AG04450 (cell line): ENCODE results near the gene MDN1. TPM values are rescaled to one million over a fixed set of nuclear protein-coding genes. Genes with fewer than 3 reads are reported as not detected.
A peak's percentile ranks its signal among the peaks of the same experiment; 100 is the strongest.
"Not testable (repeated sequence)": the region's sequence is repeated elsewhere in the genome, so short reads cannot be mapped to it uniquely, and the experiment has no call there.

Experiments
- CTCF ChIA-PET: fragments of 300-600, 350-600 bp; formaldehyde crosslinking; extraction: SDS; loops from one replicate; lab custom pipeline; 2022; ENCODE audit warnings: antibody characterized with exemption, inconsistent platforms; lab: Charles Lee
- POLR2A ChIA-PET: fragments of 350-600 bp; formaldehyde crosslinking; extraction: SDS; loops from one replicate; lab custom pipeline; 2021; ENCODE audit warnings: antibody characterized with exemption, inconsistent platforms; lab: Yijun Ruan, JAX
- DNase-seq: peaks from one replicate; pipeline ENCODE4 v3.0.0-alpha.2; 2011; ENCODE audit warnings: low read depth, low spot score
- H3K27ac ChIP-seq: one replicate; pipeline ENCODE4 v1.5.1; 2012; ENCODE audit warnings: low read depth, low read length, control low read depth
- H3K27me3 ChIP-seq: one replicate; pipeline ENCODE4 v1.6.0; 2012; ENCODE audit warnings: low read length; ENCODE audit not compliant: control insufficient read depth, insufficient read depth
- H3K4me3 ChIP-seq: 2 replicates; pipeline ENCODE4 v1.5.1; 2011; ENCODE audit warnings: mild to moderate bottlenecking, low read depth, low read length, control low read depth
- H3K9me3 ChIP-seq: 2 replicates; pipeline ENCODE4 v1.5.1; 2012; ENCODE audit warnings: low read length; ENCODE audit not compliant: control insufficient read depth, insufficient read depth
- polyA plus RNA-seq: library from polyadenylated mRNA; depleted of rRNA; stranded (reverse); fragments of >200 nt; gene quantifications from 2 replicates; pipeline ENCODE4 v1.2.3, GENCODE V29; 2011
- TF ChIP-seq, protein P1 (sequence below): IDR thresholded peaks from 2 replicates; pipeline ENCODE4 v1.5.1; 2011; ENCODE audit warnings: low read depth, low read length, control low read depth, inconsistent platforms

MDN1 gene
- polyA plus RNA-seq, 1 experiment: 15.8 TPM

DNA sequence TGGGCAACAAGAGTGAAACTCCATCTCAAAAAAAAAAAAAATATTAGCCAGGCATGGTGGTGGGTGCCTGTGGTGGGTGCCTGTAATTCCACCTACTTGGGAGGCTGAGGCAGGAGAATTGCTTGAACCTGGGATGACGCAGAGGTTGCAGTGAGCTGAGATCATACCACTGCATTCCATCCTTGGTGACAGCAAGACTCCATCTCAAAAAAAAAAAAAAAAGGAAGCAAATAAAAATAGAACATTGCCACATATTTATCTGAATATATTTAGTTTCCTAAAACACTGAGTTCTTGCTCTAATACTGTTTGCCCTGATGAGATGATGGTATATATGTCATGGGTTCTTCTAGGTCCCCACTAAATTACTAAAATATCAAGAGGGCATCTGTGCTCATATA lies 38.4 kb upstream of the MDN1 start:
- TF ChIP-seq, protein P1, sequence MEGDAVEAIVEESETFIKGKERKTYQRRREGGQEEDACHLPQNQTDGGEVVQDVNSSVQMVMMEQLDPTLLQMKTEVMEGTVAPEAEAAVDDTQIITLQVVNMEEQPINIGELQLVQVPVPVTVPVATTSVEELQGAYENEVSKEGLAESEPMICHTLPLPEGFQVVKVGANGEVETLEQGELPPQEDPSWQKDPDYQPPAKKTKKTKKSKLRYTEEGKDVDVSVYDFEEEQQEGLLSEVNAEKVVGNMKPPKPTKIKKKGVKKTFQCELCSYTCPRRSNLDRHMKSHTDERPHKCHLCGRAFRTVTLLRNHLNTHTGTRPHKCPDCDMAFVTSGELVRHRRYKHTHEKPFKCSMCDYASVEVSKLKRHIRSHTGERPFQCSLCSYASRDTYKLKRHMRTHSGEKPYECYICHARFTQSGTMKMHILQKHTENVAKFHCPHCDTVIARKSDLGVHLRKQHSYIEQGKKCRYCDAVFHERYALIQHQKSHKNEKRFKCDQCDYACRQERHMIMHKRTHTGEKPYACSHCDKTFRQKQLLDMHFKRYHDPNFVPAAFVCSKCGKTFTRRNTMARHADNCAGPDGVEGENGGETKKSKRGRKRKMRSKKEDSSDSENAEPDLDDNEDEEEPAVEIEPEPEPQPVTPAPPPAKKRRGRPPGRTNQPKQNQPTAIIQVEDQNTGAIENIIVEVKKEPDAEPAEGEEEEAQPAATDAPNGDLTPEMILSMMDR: no peak
- Histone ChIP-seq H3K27ac (no peak overlapping the region), H3K4me3 (no peak overlapping the region), H3K27me3 (no peaks in the 10 kb centered on the region), H3K9me3 (no peaks in the 10 kb centered on the region)
- DNase-seq: no peak
- POLR2A ChIA-PET: no interaction called here
- CTCF ChIA-PET: no interaction called here

DNA sequence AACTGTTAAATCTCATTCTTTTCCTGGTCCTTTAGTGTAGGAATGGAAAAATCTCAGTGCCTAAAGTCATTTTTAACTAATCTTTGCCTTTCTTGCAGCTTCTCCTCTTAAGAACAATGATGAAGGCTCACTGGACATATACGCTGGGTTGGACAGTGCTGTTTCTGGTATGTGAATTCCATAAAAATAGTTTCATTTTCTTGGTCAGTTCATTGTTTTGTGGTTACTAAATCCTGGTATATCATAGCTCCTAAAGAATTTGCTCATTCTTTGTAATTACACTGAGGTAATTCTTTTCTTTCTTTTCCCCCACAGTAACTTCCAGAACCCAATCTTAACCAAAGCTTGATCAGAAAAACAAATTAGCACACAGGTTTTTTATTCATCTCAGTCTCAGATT lies 33.5 kb upstream of the MDN1 start:
- ChIA-PET POLR2A (interaction anchor here (0.5 kb wide), 1 partner anchor 13 kb away, joined by 7 read pairs; no protein-coding TSS in a partner anchor), CTCF (interaction anchor here (0.7 kb wide), 1 partner anchor 9 kb away, joined by 3 read pairs; no protein-coding TSS in a partner anchor)
- peak; percentile 20 for DNase-seq
- H3K27me3 ChIP-seq: no peaks in the 10 kb centered on the region
- H3K9me3 ChIP-seq: no peaks in the 10 kb centered on the region
- H3K4me3 ChIP-seq: no peak overlapping the region
- TF ChIP-seq, protein P1: no peak
- H3K27ac ChIP-seq: peak overlapping the region; percentile 61

DNA sequence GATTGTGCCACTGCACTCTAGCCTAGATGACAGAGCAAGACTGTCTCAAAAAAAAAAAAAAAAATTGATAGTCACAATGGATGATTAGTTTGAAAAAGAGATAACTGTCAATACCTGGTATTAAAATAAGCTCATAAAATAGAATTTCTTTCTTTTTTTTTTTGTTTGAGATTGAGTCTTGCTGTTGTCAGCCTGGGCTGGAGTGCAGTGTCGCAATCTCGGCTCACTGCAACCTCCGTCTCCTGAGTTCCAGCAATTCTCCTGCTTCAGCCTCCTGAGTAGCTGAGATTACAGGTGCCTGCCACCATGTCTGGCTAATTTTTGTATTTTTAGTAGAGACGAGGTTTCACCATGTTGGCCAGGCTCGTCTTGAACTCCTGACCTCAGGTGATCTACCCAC lies 27.9 kb upstream of the MDN1 start:
- H3K27ac ChIP-seq, DNase-seq, CTCF ChIA-PET, H3K27me3 ChIP-seq, H3K4me3 ChIP-seq, H3K9me3 ChIP-seq: not testable (repeated sequence)
- POLR2A ChIA-PET: interaction anchor here (0.6 kb wide), 1 partner anchor 24 kb away, joined by 3 read pairs; no protein-coding TSS in a partner anchor

DNA sequence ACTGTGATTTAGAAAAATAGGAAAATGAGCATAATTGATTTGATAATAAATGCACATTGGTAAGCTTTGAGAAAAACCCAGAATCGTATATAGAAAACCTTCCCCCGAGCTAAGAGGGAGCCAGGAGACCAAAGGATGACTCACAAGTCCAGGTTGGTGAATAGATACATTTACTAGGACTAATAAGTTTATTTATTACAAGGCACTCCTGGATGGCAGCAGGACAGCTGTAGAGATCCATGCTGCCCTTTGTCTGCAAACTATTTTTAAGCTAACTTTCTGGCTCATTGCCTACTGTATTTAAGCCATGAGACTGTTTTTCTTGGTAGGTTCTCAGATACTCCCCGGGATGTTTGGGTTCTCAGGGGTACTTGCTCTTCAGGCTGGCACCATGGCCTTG lies 23.5 kb upstream of the MDN1 start:
- no peaks in the 10 kb centered on the region for H3K9me3 ChIP-seq
- TF ChIP-seq, protein P1: no peak
- no peak for DNase-seq
- no peak overlapping the region for H3K4me3 ChIP-seq
- POLR2A ChIA-PET: no interaction called here
- CTCF ChIA-PET: interaction anchor here (1.1 kb wide), 1 partner anchor 636 kb away, joined by 5 read pairs; no protein-coding TSS in a partner anchor
- no peak overlapping the region for H3K27ac ChIP-seq
- H3K27me3 ChIP-seq: no peaks in the 10 kb centered on the region

DNA sequence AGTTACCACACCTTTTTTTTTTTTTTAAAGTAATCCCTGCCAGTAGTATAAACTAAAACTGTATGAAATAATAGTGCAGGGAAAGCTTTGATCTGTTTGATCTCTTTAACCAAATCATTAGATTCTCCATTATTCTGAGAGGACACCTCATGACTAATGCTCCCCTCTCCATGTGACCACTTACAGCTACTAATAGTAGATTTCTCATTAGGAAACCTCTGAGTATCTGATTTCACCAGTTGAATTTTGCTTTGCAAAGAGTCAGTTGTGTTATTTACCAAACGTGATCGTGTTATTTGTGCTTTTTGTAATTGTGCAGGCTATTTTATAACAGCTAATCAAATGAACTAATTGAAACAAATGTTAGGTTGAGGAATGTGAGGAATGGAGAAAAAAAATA lies 22.6 kb upstream of the MDN1 start:
- ChIA-PET POLR2A (interaction anchor here (0.9 kb wide), 1 partner anchor 13 kb away, joined by 3 read pairs; no protein-coding TSS in a partner anchor), CTCF (interaction anchor here (1.1 kb wide), 1 partner anchor 637 kb away, joined by 5 read pairs; no protein-coding TSS in a partner anchor)
- no peaks in the 10 kb centered on the region for H3K27me3 ChIP-seq
- H3K27ac ChIP-seq: no peak overlapping the region
- TF ChIP-seq, protein P1: no peak
- no peak for DNase-seq
- no peak overlapping the region for H3K4me3 ChIP-seq
- no peaks in the 10 kb centered on the region for H3K9me3 ChIP-seq
